B cell (primary cell): ENCODE results near the gene PLEKHA8. TPM values are rescaled to one million over a fixed set of nuclear protein-coding genes. Genes with fewer than 3 reads are reported as not detected.

Experiments used
- ATAC-seq: fragments of 200-7000 bp; cut with Tn5 transposase; one replicate; pipeline ENCODE4 v1.10.0; 2021; ENCODE audit warnings: low read depth, mild to moderate bottlenecking, moderate number of reproducible peaks, moderate library complexity
- CTCF ChIA-PET: fragments of 350-600 bp; sonication (Branson Sonifier 250); formaldehyde crosslinking; loops from one replicate; lab custom pipeline; 2021; ENCODE audit warnings: antibody characterized with exemption, inconsistent platforms; lab: Charles Lee
- POLR2A ChIA-PET: fragments of 350-600 bp; sonication (Branson Sonifier 250); formaldehyde crosslinking; loops from one replicate; lab custom pipeline; 2021; ENCODE audit warnings: antibody characterized with exemption; lab: Charles Lee
- DNase-seq: peaks from one replicate; pipeline ENCODE4 v3.0.0; 2013
- H2AFZ ChIP-seq: 2 replicates; pipeline ENCODE4 v1.6.1; 2012; ENCODE audit warnings: mild to moderate bottlenecking, low read depth, low read length; ENCODE audit not compliant: insufficient read depth, poor library complexity, severe bottlenecking
- H3K27ac ChIP-seq, 2 donors: 1 replicate in 1 of 2; 2 replicates in 1 of 2; pipeline ENCODE4 v1.5.1; 2012 to 2013; ENCODE audit warnings: low read length in 2 of 2, mild to moderate bottlenecking in 2 of 2, moderate library complexity in 1 of 2
- H3K27me3 ChIP-seq, 4 experiments: fragments of 200-600 bp in 1 of 4; sonication (generic) in 1 of 4; replicated peaks in 1 of 4; 1 replicate in 2 of 4; 2 replicates in 2 of 4; pipeline versions ENCODE4 v1.6.1 to v1.7.0; 2013 to 2016; ENCODE audit warnings: low read length in 3 of 4, mild to moderate bottlenecking in 2 of 4, mixed read lengths in 1 of 4, moderate library complexity in 1 of 4; ENCODE audit not compliant: insufficient read depth in 4 of 4, control insufficient read depth in 3 of 4; ENCODE audit errors: control extremely low read depth in 1 of 4
- H3K36me3 ChIP-seq, 2 experiments: replicated peaks in 1 of 2; 1 replicate in 1 of 2; 2 replicates in 1 of 2; pipeline versions ENCODE4 v1.6.1 to v1.7.1; 2013; ENCODE audit warnings: low read length in 1 of 2; ENCODE audit not compliant: insufficient read depth in 2 of 2, control insufficient read depth in 1 of 2; ENCODE audit errors: control extremely low read depth in 1 of 2, extremely low read depth in 1 of 2
- H3K4me1 ChIP-seq, 2 donors: fragments of 200-600 bp in 1 of 2; sonication (generic) in 1 of 2; 1 replicate in 1 of 2; 2 replicates in 1 of 2; pipeline versions ENCODE4 v1.5.1 to v1.6.1; 2013 to 2017; ENCODE audit warnings: low read length in 2 of 2; ENCODE audit not compliant: control insufficient read depth in 2 of 2, insufficient read depth in 2 of 2
- H3K4me2 ChIP-seq: replicated peaks from 2 replicates; pipeline ENCODE3; 2012; ENCODE audit warnings: mild to moderate bottlenecking, low read depth, low read length; ENCODE audit not compliant: poor library complexity, severe bottlenecking
- H3K4me3 ChIP-seq, 5 experiments: fragments of 200-600 bp in 1 of 5; sonication (generic) in 1 of 5; 1 replicate in 3 of 5; 2 replicates in 2 of 5; pipeline versions ENCODE4 v1.5.1 to v1.7.0; 2011 to 2016; ENCODE audit warnings: low read length in 4 of 5, mild to moderate bottlenecking in 4 of 5, low read depth in 2 of 5, control low read depth in 1 of 5, moderate library complexity in 1 of 5; ENCODE audit not compliant: insufficient read depth in 1 of 5; ENCODE audit errors: control extremely low read depth in 1 of 5, extremely low read depth in 1 of 5
- H3K79me2 ChIP-seq: fragments of 200-600 bp; sonication (generic); one replicate; pipeline ENCODE4 v1.6.0; 2016; ENCODE audit warnings: low read length; ENCODE audit not compliant: control insufficient read depth, insufficient read depth
- H3K9ac ChIP-seq: fragments of 200-600 bp; sonication (generic); 2 replicates; pipeline ENCODE4 v1.6.1; 2017; ENCODE audit warnings: mild to moderate bottlenecking, low read length, moderate library complexity
- H3K9me3 ChIP-seq, 3 donors: one replicate each; pipeline versions ENCODE4 v1.6.1 to v1.7.1; 2013; ENCODE audit warnings: low read length in 2 of 3; ENCODE audit not compliant: control insufficient read depth in 2 of 3, insufficient read depth in 1 of 3; ENCODE audit errors: control extremely low read depth in 1 of 3
- H4K20me1 ChIP-seq: 2 replicates; pipeline ENCODE4 v1.6.0; 2012; ENCODE audit warnings: mild to moderate bottlenecking, low read length; ENCODE audit not compliant: insufficient read depth, control insufficient read depth, poor library complexity, severe bottlenecking
- H3K27ac Mint-ChIP-seq: one replicate; pipeline ENCODE4 v1.8.0; 2021; ENCODE audit warnings: mixed read lengths
- H3K27me3 Mint-ChIP-seq: one replicate; pipeline ENCODE4 v1.8.0; 2021; ENCODE audit warnings: mixed read lengths
- H3K4me1 Mint-ChIP-seq: one replicate; pipeline ENCODE4 v1.8.0; 2021; ENCODE audit warnings: mixed read lengths
- H3K4me3 Mint-ChIP-seq: one replicate; pipeline ENCODE4 v1.8.0; 2021; ENCODE audit warnings: mixed read lengths
- H3K9me3 Mint-ChIP-seq: one replicate; pipeline ENCODE4 v1.8.0; 2022; ENCODE audit warnings: mixed read lengths; ENCODE audit not compliant: insufficient read depth
- EZH2 ChIP-seq: IDR thresholded peaks from 2 replicates; pipeline ENCODE4 v1.6.1; 2012; ENCODE audit warnings: borderline replicate concordance, low read depth, mild to moderate bottlenecking, moderate library complexity, low read length; ENCODE audit not compliant: insufficient read depth, poor library complexity, severe bottlenecking
- WGBS: methylation state at CpG from one replicate; pipeline ENCODE4 v1.1.5; 2013; ENCODE audit warnings: missing lambda C conversion rate; ENCODE audit not compliant: insufficient coverage; 5-methylcytosine and 5-hydroxymethylcytosine counted together
- intact Hi-C: fragments of 100-400 bp; cut with micrococcal nuclease; formaldehyde crosslinking; loops from one replicate; pipeline ENCODE4 v1.10.0; 2022
- polyA plus RNA-seq: library from polyadenylated mRNA; depleted of rRNA; stranded (reverse); fragments of >200 nt; gene quantifications from 2 replicates; pipeline ENCODE4 v1.2.3, GENCODE V29; 2012
- total RNA-seq, 2 donors: library from RNA; stranded (reverse); fragments of 120-200 nt in 1 of 2; gene quantifications; 1 replicate in 1 of 2; 2 replicates in 1 of 2; pipeline versions ENCODE4 v1.2.3 to v1.2.4, GENCODE V29; 2013 to 2022
- TF ChIP-seq, protein P1 (sequence below): fragments of 200-600 bp; IDR thresholded peaks from one replicate; pipeline ENCODE4 v1.8.0; 2022; ENCODE audit warnings: antibody characterized with exemption, mild to moderate bottlenecking

The PLEKHA8 gene
- total and polyA plus RNA-seq, 2 donors (not counting 1 experiment from before 2014, with no cell fraction given), result 1.7 to 10.5 TPM

DNA sequence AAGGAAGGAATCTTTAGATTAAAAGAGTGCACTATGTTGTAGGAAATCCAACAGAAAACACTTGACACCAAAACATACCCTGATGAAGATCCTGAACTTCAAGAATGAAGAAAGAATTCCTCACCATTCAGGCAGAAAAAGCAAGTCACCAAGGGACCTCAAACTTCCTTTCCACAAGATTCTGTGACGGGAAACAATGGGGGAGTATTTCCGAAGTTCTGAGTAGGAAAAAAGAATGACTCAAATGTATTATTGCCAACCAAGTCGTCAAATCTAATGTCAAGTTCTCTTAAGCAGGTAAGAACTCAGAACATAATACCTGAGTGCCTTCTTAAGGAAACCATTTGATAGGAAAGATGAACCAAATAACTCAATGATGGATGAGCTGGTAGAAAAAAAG is 61.9 kb downstream of the PLEKHA8 start:
- no peaks in the 10 kb centered on the region for H3K79me2 ChIP-seq
- Mint-ChIP-seq H3K4me3 (no peak overlapping the region), H3K9me3 (no peaks in the 10 kb centered on the region), H3K27me3 (no peaks in the 10 kb centered on the region), H3K4me1 (no peaks in the 10 kb centered on the region), H3K27ac (no peak overlapping the region)
- no peak for DNase-seq
- H4K20me1 ChIP-seq, result no peaks in the 10 kb centered on the region
- no peak overlapping the region for H3K9ac ChIP-seq
- no peak overlapping the region for H3K4me2 ChIP-seq
- H3K27me3 ChIP-seq, result no peaks in the 10 kb centered on the region
- H3K27ac ChIP-seq, result no peak overlapping the region
- ChIA-PET CTCF (no interaction called here), POLR2A (no interaction called here)
- TF ChIP-seq EZH2, result no peak
- TF ChIP-seq, protein P1, sequence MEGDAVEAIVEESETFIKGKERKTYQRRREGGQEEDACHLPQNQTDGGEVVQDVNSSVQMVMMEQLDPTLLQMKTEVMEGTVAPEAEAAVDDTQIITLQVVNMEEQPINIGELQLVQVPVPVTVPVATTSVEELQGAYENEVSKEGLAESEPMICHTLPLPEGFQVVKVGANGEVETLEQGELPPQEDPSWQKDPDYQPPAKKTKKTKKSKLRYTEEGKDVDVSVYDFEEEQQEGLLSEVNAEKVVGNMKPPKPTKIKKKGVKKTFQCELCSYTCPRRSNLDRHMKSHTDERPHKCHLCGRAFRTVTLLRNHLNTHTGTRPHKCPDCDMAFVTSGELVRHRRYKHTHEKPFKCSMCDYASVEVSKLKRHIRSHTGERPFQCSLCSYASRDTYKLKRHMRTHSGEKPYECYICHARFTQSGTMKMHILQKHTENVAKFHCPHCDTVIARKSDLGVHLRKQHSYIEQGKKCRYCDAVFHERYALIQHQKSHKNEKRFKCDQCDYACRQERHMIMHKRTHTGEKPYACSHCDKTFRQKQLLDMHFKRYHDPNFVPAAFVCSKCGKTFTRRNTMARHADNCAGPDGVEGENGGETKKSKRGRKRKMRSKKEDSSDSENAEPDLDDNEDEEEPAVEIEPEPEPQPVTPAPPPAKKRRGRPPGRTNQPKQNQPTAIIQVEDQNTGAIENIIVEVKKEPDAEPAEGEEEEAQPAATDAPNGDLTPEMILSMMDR, result no peak
- H3K36me3 ChIP-seq, result no peaks in the 10 kb centered on the region
- no peaks in the 10 kb centered on the region for H3K4me1 ChIP-seq
- H2AFZ ChIP-seq, result no peak overlapping the region
- 40% methylated on average over 1 of the region's 3 CpGs for WGBS
- no peak for ATAC-seq
- intact Hi-C loops, result no loop called here
- no peaks in the 10 kb centered on the region for H3K9me3 ChIP-seq
- no peak overlapping the region for H3K4me3 ChIP-seq

DNA sequence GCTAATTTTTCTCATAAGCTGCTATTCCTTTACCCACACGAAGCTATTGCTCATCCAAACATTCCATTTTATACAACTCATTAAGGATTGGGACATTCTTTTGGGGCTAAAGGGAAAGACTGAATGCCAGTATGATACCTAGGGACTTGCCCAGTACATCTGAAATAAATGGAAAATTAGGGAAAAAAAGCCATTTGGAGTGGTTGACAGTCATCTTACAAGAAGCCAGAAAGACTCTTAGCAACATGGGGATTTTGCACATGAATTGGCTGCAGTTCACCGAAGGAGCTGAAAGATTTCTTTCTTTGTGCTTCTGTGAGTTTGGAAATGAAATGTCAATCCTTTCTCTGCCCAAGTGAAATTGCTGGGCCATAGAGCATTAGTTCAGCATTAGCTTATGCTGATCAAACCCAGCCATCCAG is 63.3 kb downstream of the PLEKHA8 start:
- Histone ChIP-seq H3K27me3 (no peaks in the 10 kb centered on the region), H3K4me2 (no peak overlapping the region), H3K36me3 (no peaks in the 10 kb centered on the region), H2AFZ (no peak overlapping the region), H4K20me1 (no peaks in the 10 kb centered on the region), H3K27ac (no peak overlapping the region), H3K4me1 (no peaks in the 10 kb centered on the region), H3K9me3 (no peaks in the 10 kb centered on the region), H3K79me2 (no peaks in the 10 kb centered on the region), H3K4me3 (no peak overlapping the region), H3K9ac (no peak overlapping the region)
- DNase-seq, result no peak
- CTCF ChIA-PET, result interaction anchor here (1.3 kb wide), 1 partner anchor 16 kb away, joined by 7 read pairs; no protein-coding TSS in a partner anchor
- ATAC-seq, result no peak
- no peak for TF ChIP-seq EZH2
- TF ChIP-seq, protein P1, result no peak
- POLR2A ChIA-PET, result no interaction called here
- Mint-ChIP-seq H3K4me3 (no peak overlapping the region), H3K9me3 (no peaks in the 10 kb centered on the region), H3K4me1 (no peaks in the 10 kb centered on the region), H3K27me3 (no peaks in the 10 kb centered on the region), H3K27ac (no peak overlapping the region)
- WGBS, result 88% methylated on average over 1 of the region's 2 CpGs
- intact Hi-C loops, result no loop called here
